Neutrophil (primary cell): ENCODE data around the gene PEMT.

Experiments
- H3K27ac ChIP-seq: fragments of 200-600 bp; sonication (generic); 2 replicates; pipeline ENCODE4 v1.5.1; 2016; ENCODE audit warnings: mild to moderate bottlenecking, moderate library complexity
- H3K27me3 ChIP-seq: fragments of 200-600 bp; sonication (generic); 2 replicates; pipeline ENCODE4 v1.6.0; 2016; ENCODE audit warnings: mild to moderate bottlenecking
- H3K36me3 ChIP-seq: fragments of 200-600 bp; sonication (generic); 2 replicates; pipeline ENCODE4 v1.5.1; 2017
- H3K4me1 ChIP-seq, 2 experiments: fragments of 200-600 bp in 1 of 2; sonication (generic) in 1 of 2; 1 replicate in 1 of 2; 2 replicates in 1 of 2; pipeline versions ENCODE4 v1.5.1 to v1.6.1; 2013 to 2016; ENCODE audit warnings: low read depth in 1 of 2, low read length in 1 of 2, mild to moderate bottlenecking in 1 of 2, moderate library complexity in 1 of 2; ENCODE audit not compliant: control insufficient read depth in 1 of 2, insufficient read depth in 1 of 2
- H3K4me3 ChIP-seq, 2 experiments: fragments of 200-600 bp in 1 of 2; sonication (generic) in 1 of 2; 1 replicate in 1 of 2; 2 replicates in 1 of 2; pipeline ENCODE4 v1.5.1; 2013 to 2016; ENCODE audit warnings: low read depth in 1 of 2, low read length in 1 of 2, mild to moderate bottlenecking in 1 of 2, moderate library complexity in 1 of 2
- H3K9me3 ChIP-seq: fragments of 200-600 bp; sonication (generic); 2 replicates; pipeline ENCODE4 v1.5.1; 2016
- TF ChIP-seq, protein P1 (sequence below): fragments of 200-600 bp; sonication (generic); IDR thresholded peaks from 2 replicates; pipeline ENCODE4 v1.5.1; 2016; ENCODE audit warnings: antibody characterized with exemption

The PEMT gene

DNA sequence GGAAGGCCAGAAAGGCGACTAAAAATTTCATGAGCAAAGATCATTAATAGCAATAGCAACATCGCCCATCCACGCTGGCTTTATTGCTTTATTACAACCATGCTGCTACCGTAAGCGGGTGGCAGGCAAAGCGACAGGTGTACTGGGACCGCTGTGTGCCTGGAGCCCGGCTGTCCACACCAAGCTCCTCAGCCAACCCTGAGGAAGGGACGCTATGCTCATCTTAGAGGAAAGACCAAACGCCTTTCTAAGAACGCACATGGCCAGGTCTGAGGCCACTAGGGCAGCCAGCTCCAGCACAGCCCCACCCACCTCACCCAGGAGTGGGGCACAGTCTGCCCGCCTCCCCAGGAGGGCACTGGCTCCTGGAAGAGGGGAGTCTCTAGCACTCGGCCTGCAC is 28.0 kb downstream of the PEMT start:
- H3K9me3 ChIP-seq = no peaks in the 10 kb centered on the region
- TF ChIP-seq, protein P1, sequence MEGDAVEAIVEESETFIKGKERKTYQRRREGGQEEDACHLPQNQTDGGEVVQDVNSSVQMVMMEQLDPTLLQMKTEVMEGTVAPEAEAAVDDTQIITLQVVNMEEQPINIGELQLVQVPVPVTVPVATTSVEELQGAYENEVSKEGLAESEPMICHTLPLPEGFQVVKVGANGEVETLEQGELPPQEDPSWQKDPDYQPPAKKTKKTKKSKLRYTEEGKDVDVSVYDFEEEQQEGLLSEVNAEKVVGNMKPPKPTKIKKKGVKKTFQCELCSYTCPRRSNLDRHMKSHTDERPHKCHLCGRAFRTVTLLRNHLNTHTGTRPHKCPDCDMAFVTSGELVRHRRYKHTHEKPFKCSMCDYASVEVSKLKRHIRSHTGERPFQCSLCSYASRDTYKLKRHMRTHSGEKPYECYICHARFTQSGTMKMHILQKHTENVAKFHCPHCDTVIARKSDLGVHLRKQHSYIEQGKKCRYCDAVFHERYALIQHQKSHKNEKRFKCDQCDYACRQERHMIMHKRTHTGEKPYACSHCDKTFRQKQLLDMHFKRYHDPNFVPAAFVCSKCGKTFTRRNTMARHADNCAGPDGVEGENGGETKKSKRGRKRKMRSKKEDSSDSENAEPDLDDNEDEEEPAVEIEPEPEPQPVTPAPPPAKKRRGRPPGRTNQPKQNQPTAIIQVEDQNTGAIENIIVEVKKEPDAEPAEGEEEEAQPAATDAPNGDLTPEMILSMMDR = no peak

DNA sequence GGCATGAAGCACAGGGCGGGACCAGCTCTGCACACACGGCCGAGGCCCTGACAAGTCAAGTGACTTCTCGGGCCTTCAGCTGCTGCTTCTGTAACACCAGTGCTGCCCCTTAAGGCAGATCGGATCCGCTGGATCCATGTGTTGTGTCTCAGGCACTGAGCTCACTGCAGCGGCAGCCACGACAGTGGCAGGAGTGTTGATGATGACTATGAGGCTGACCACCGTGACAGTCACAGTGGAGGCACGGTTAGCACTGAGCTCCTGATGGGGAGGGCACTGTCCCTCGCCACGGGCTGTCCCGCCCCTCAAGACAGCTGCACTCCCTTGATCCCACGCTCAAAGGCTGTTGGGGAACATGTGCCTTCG is 29.4 kb downstream of the PEMT start:
- H3K4me3 ChIP-seq = no peak overlapping the region
- H3K9me3 ChIP-seq = no peaks in the 10 kb centered on the region
- H3K27ac ChIP-seq = no peak overlapping the region
- TF ChIP-seq, protein P1 = no peak
- no peaks in the 10 kb centered on the region for H3K4me1 ChIP-seq
- H3K27me3 ChIP-seq = no peaks in the 10 kb centered on the region
- no peaks in the 10 kb centered on the region for H3K36me3 ChIP-seq

More for the DNA sequence above, 28.0 kb downstream of the PEMT start:
- H3K4me3 ChIP-seq = no peak overlapping the region
- no peaks in the 10 kb centered on the region for H3K27me3 ChIP-seq
- no peaks in the 10 kb centered on the region for H3K36me3 ChIP-seq
- H3K27ac ChIP-seq = no peak overlapping the region
- H3K4me1 ChIP-seq = no peaks in the 10 kb centered on the region

- Histone ChIP-seq H3K4me3 (no peak overlapping the region), H3K9me3 (no peaks in the 10 kb centered on the region), H3K27ac (no peak overlapping the region), H3K27me3 (no peaks in the 10 kb centered on the region), H3K4me1 (no peaks in the 10 kb centered on the region), H3K36me3 (no peaks in the 10 kb centered on the region)
- TF ChIP-seq, protein P1 = no peak
These were observed 29.9 kb downstream of the PEMT start for GRCh38 chr17:17561408-17562145.

GRCh38 chr17:17560975-17561374 is 30.5 kb downstream of the PEMT start:
- H3K4me1 ChIP-seq = no peaks in the 10 kb centered on the region
- TF ChIP-seq, protein P1 = no peak
- no peaks in the 10 kb centered on the region for H3K36me3 ChIP-seq
- H3K4me3 ChIP-seq = no peak overlapping the region
- H3K9me3 ChIP-seq = no peaks in the 10 kb centered on the region
- H3K27ac ChIP-seq = no peak overlapping the region
- H3K27me3 ChIP-seq = no peaks in the 10 kb centered on the region

GRCh38 chr17:17560167-17560566 is 31.3 kb downstream of the PEMT start:
- Histone ChIP-seq H3K27ac (no peak overlapping the region), H3K9me3 (no peaks in the 10 kb centered on the region), H3K27me3 (no peaks in the 10 kb centered on the region), H3K36me3 (no peaks in the 10 kb centered on the region), H3K4me1 (no peaks in the 10 kb centered on the region), H3K4me3 (no peak overlapping the region)
- TF ChIP-seq, protein P1 = no peak
